Esophagus squamous epithelium (tissue), 4 donors: ENCODE results near the gene VGLL4.

Experiments
- CTCF ChIP-seq, 6 experiments: fragments of 450-650 bp in 4 of 6; fragments of 200-600 bp in 2 of 6; sonication (generic) in 2 of 6; IDR thresholded peaks; one replicate each; pipeline ENCODE4 v1.5.1; 2016 to 2019; ENCODE audit warnings: antibody characterized with exemption in 6 of 6, mild to moderate bottlenecking in 4 of 6, moderate library complexity in 4 of 6
- POLR2A ChIP-seq, 4 donors: fragments of 450-650 bp; IDR thresholded peaks; one replicate each; pipeline ENCODE4 v1.6.1; 2017; ENCODE audit warnings: antibody characterized with exemption in 4 of 4, mild to moderate bottlenecking in 4 of 4, moderate library complexity in 3 of 4

- TF ChIP-seq POLR2A (IDR thresholded peaks at IDR 0.05) (no peak), CTCF (IDR thresholded peaks at IDR 0.05) (no peak)
These were observed 134.3 kb downstream of the VGLL4 start for GRCh38 chr3:11509173-11510000.
